HCT116 (cell line): ENCODE results near the gene FERMT2. TPM values are rescaled to one million over a fixed set of nuclear protein-coding genes. Genes with fewer than 3 reads are reported as not detected.

ENCODE experiments used
- ATAC-seq: fragments of 200-7000 bp; cut with Tn5 transposase; 2 replicates; pipeline ENCODE4 v1.9.1; 2020; ENCODE audit warnings: mild to moderate bottlenecking, moderate library complexity
- BruUV-seq: library from RNA; stranded (reverse); fragments of 400-500 nt; replicated peaks from 2 replicates; lab custom pipeline; 2021; lab: Mats Ljungman, UMichigan
- CTCF ChIA-PET: fragments of 300-600 bp; sonication (Branson Sonifier 250); formaldehyde crosslinking; loops from one replicate; lab custom pipeline; 2021; ENCODE audit warnings: antibody characterized with exemption; lab: Charles Lee
- POLR2A ChIA-PET: fragments of 300-600, 350-600 bp; sonication (Branson Sonifier 250); formaldehyde crosslinking; loops from one replicate; lab custom pipeline; 2021; ENCODE audit warnings: antibody characterized with exemption; lab: Charles Lee
- RAD21 ChIA-PET, 2 experiments: fragments of 300-600 bp; sonication (Branson Sonifier 250); formaldehyde crosslinking; loops; one replicate each; lab custom pipeline; 2023; ENCODE audit warnings: low total read pairs in 2 of 2; ENCODE audit not compliant: uncharacterized antibody in 2 of 2, unreplicated experiment in 2 of 2, low non-redundant PET in 1 of 2; lab: Charles Lee
- DNase-seq: peaks from one replicate; pipeline ENCODE4 v3.0.0-alpha.2; 2010; ENCODE audit warnings: low read depth, low spot score
- H2AFZ ChIP-seq: fragments of 200-600 bp; shearing (Covaris generic), sonication (generic); 2 replicates; pipeline ENCODE4 v1.6.1; 2017; ENCODE audit warnings: low read depth, mixed run types, mixed read lengths, antibody characterized with exemption, low read length; ENCODE audit not compliant: poor library complexity, severe bottlenecking
- H3K27ac ChIP-seq: 2 replicates; pipeline ENCODE4 v1.5.1; 2012; ENCODE audit warnings: low read depth, low read length
- H3K27me3 ChIP-seq: fragments of 200-600 bp; sonication (generic); 2 replicates; pipeline ENCODE4 v1.6.1; 2016; ENCODE audit warnings: mixed run types, low read length, mixed read lengths; ENCODE audit not compliant: insufficient read depth
- H3K36me3 ChIP-seq, 2 experiments: fragments of 200-500 bp in 1 of 2; fragments of 200-600 bp in 1 of 2; sonication (Bioruptor generic) in 1 of 2; sonication (generic) in 1 of 2; 2 replicates each; pipeline versions ENCODE4 v1.5.1 to v1.6.1; 2014 to 2016; ENCODE audit warnings: low read length in 2 of 2, inconsistent platforms in 1 of 2, mixed read lengths in 1 of 2, mixed run types in 1 of 2; ENCODE audit not compliant: insufficient read depth in 2 of 2, control insufficient read depth in 1 of 2
- H3K4me1 ChIP-seq, 2 experiments: fragments of 200-600 bp in 1 of 2; sonication (generic) in 1 of 2; 2 replicates each; pipeline versions ENCODE4 v1.5.1 to v1.6.1; 2012 to 2017; ENCODE audit warnings: low read length in 2 of 2, inconsistent platforms in 1 of 2, mild to moderate bottlenecking in 1 of 2, mixed read lengths in 1 of 2, mixed run types in 1 of 2, moderate library complexity in 1 of 2; ENCODE audit not compliant: insufficient read depth in 2 of 2, control insufficient read depth in 1 of 2
- H3K4me2 ChIP-seq: fragments of 200-600 bp; sonication (generic); 2 replicates; pipeline ENCODE4 v1.6.1; 2017; ENCODE audit warnings: mixed run types, low read length, mixed read lengths
- H3K4me3 ChIP-seq, 2 experiments: fragments of 200-600 bp in 1 of 2; sonication (generic) in 1 of 2; replicated peaks in 1 of 2; 2 replicates each; pipeline ENCODE4 v1.5.1; 2011 to 2016; ENCODE audit warnings: low read length in 2 of 2, control low read depth in 1 of 2, low read depth in 1 of 2, mild to moderate bottlenecking in 1 of 2, mixed read lengths in 1 of 2, mixed run types in 1 of 2
- H3K79me2 ChIP-seq: fragments of 200-600 bp; sonication (generic); 2 replicates; pipeline ENCODE4 v1.6.1; 2017; ENCODE audit warnings: mild to moderate bottlenecking, mixed run types, low read length, moderate library complexity, mixed read lengths; ENCODE audit not compliant: insufficient read depth
- H3K9ac ChIP-seq: fragments of 200-600 bp; sonication (generic); 2 replicates; pipeline ENCODE4 v1.6.1; 2016; ENCODE audit warnings: low read length, mixed read lengths
- H3K9me2 ChIP-seq: fragments of 200-600 bp; sonication (generic), shearing (Covaris generic); 2 replicates; pipeline ENCODE4 v1.6.1; 2017; ENCODE audit warnings: mixed run types, mild to moderate bottlenecking, moderate library complexity; ENCODE audit not compliant: insufficient read depth
- H3K9me3 ChIP-seq, 2 experiments: fragments of 200-500 bp in 1 of 2; fragments of 200-600 bp in 1 of 2; sonication (Bioruptor generic) in 1 of 2; sonication (generic) in 1 of 2; 2 replicates each; pipeline ENCODE4 v1.6.1; 2014 to 2017; ENCODE audit warnings: low read length in 2 of 2, mixed read lengths in 2 of 2, inconsistent platforms in 1 of 2, low read depth in 1 of 2, mild to moderate bottlenecking in 1 of 2, mixed run types in 1 of 2, moderate library complexity in 1 of 2; ENCODE audit not compliant: control insufficient read depth in 1 of 2, insufficient read depth in 1 of 2
- H4K20me1 ChIP-seq: fragments of 200-600 bp; sonication (generic), shearing (Covaris generic); 2 replicates; pipeline ENCODE4 v1.6.1; 2017; ENCODE audit warnings: mixed run types, mild to moderate bottlenecking, moderate library complexity; ENCODE audit not compliant: insufficient read depth
- CBX3 ChIP-seq: IDR thresholded peaks from 2 replicates; pipeline ENCODE4 v1.6.1; 2012; ENCODE audit warnings: low read depth
- CEBPB ChIP-seq: IDR thresholded peaks from 2 replicates; pipeline ENCODE4 v1.6.1; 2012; ENCODE audit warnings: low read depth
- CTCF ChIP-seq, 3 experiments: fragments of 200-600 bp in 1 of 3; sonication (generic) in 1 of 3; IDR thresholded peaks in 2 of 3; conservative IDR thresholded peaks in 1 of 3; 2 replicates each; pipeline ENCODE4 v1.5.1; 2012 to 2017; ENCODE audit warnings: low read depth in 2 of 3, low read length in 2 of 3, antibody characterized with exemption in 1 of 3, borderline replicate concordance in 1 of 3, control low read depth in 1 of 3, mild to moderate bottlenecking in 1 of 3, mixed read lengths in 1 of 3, mixed run types in 1 of 3, moderate library complexity in 1 of 3; ENCODE audit not compliant: insufficient read depth in 1 of 3
- EGR1 ChIP-seq: IDR thresholded peaks from 2 replicates; pipeline ENCODE4 v1.6.1; 2012; ENCODE audit warnings: low read depth
- ELF1 ChIP-seq: IDR thresholded peaks from 2 replicates; pipeline ENCODE4 v1.6.1; 2012; ENCODE audit warnings: low read depth, borderline replicate concordance
- EZH2 ChIP-seq: fragments of 200-600 bp; sonication (generic); IDR thresholded peaks from 2 replicates; pipeline ENCODE4 v1.6.1; 2017; ENCODE audit warnings: antibody characterized with exemption, mixed run types
- EZH2phosphoT487 ChIP-seq: fragments of 200-600 bp; IDR thresholded peaks from 2 replicates; pipeline ENCODE4 v1.6.1; 2018; ENCODE audit warnings: antibody characterized with exemption, borderline replicate concordance
- JUND ChIP-seq: IDR thresholded peaks from 2 replicates; pipeline ENCODE4 v1.6.1; 2012
- POLR2A ChIP-seq: IDR thresholded peaks from 2 replicates; pipeline ENCODE4 v1.7.0; 2011; ENCODE audit warnings: borderline replicate concordance; ENCODE audit not compliant: insufficient read depth, insufficient read length; ENCODE audit errors: extremely low read depth
- POLR2AphosphoS5 ChIP-seq: IDR thresholded peaks from 2 replicates; pipeline ENCODE4 v1.6.1; 2011; ENCODE audit warnings: mild to moderate bottlenecking, low read depth, low read length, moderate library complexity
- RAD21 ChIP-seq: IDR thresholded peaks from 2 replicates; pipeline ENCODE4 v1.6.1; 2012; ENCODE audit warnings: low read depth, mild to moderate bottlenecking
- SIN3A ChIP-seq: IDR thresholded peaks from 2 replicates; pipeline ENCODE4 v1.6.1; 2012; ENCODE audit warnings: low read depth
- SP1 ChIP-seq: IDR thresholded peaks from 2 replicates; pipeline ENCODE4 v1.6.1; 2012; ENCODE audit warnings: low read depth
- SRF ChIP-seq: IDR thresholded peaks from 2 replicates; pipeline ENCODE4 v1.6.1; 2012; ENCODE audit warnings: low read depth
- TCF7L2 ChIP-seq: IDR thresholded peaks from 2 replicates; pipeline ENCODE4 v1.7.0; 2011; ENCODE audit warnings: borderline replicate concordance, inconsistent platforms; ENCODE audit not compliant: insufficient read depth, insufficient read length; ENCODE audit errors: extremely low read depth
- YY1 ChIP-seq: IDR thresholded peaks from 2 replicates; pipeline ENCODE4 v1.6.1; 2011; ENCODE audit warnings: low read length, low read depth, moderate library complexity, mild to moderate bottlenecking; ENCODE audit not compliant: insufficient replicate concordance; ENCODE audit errors: extremely low read depth
- ZFX ChIP-seq: fragments of 450-650 bp; IDR thresholded peaks from 2 replicates; pipeline ENCODE4 v1.6.1; 2017
- ZNF274 ChIP-seq: fragments of 200-500 bp; sonication (Bioruptor generic); IDR thresholded peaks from 2 replicates; pipeline ENCODE4 v1.6.1; 2014; ENCODE audit warnings: mild to moderate bottlenecking, low read depth, low read length, inconsistent platforms
- intact Hi-C: fragments of 100-400 bp; cut with micrococcal nuclease; formaldehyde crosslinking; loops from 2 replicates; pipeline ENCODE4 v1.10.0; 2022
- total RNA-seq: library from RNA; stranded (reverse); gene quantifications from one replicate; pipeline ENCODE4 v1.2.1, GENCODE V29; 2021; ENCODE audit not compliant: unreplicated experiment
- TF ChIP-seq, protein P1 (sequence below): IDR thresholded peaks from 2 replicates; pipeline ENCODE4 v1.6.1; 2012; ENCODE audit warnings: low read depth
- TF ChIP-seq, protein P2 (sequence below): IDR thresholded peaks from 2 replicates; pipeline ENCODE4 v1.6.1; 2011; ENCODE audit warnings: mild to moderate bottlenecking, low read length, moderate library complexity; ENCODE audit not compliant: insufficient replicate concordance; ENCODE audit errors: extremely low read depth
- TF ChIP-seq, protein P3 (sequence below): IDR thresholded peaks from 2 replicates; pipeline ENCODE4 v1.6.1; 2012

The FERMT2 gene
- total RNA-seq, 1 experiment from 2014 or later = 24.8 TPM

- BruUV-seq = no TSS peak
- intact Hi-C loops = no loop called here
- POLR2A ChIA-PET = interaction anchor here (0.6 to 0.8 kb wide), 3 partner anchors 9 to 95 kb away, joined by 3 to 4 read pairs (median 3); no protein-coding TSS in a partner anchor
- TF ChIP-seq CEBPB (peak; percentile 41; the same call in 1 of the 2 replicates), ZNF274 (no peak), SP1 (peak; percentile 84), ZFX (no peak), SIN3A (peak; percentile 61), POLR2AphosphoS5 (no peak), EZH2 (no peak), RAD21 (peak; percentile 15; the same call in 1 of the 2 replicates), CTCF (IDR thresholded peaks at IDR 0.05 in 2 of 3, conservative IDR thresholded peaks at IDR 0.05 in 1 of 3; ENCODE audit: borderline replicate concordance in 1 of 3, insufficient read depth in 1 of 3, low read depth in 2 of 3, low read length in 2 of 3) (no peak), TCF7L2 (no peak), CBX3 (peak; percentile 67; the same call in 1 of the 2 replicates), JUND (peak; percentile 94), SRF (peak; percentile 68), YY1 (no peak), EZH2phosphoT487 (no peak), POLR2A (no peak), EGR1 (no peak; the same call in 1 of the 2 replicates), ELF1 (no peak)
- TF ChIP-seq, protein P1, sequence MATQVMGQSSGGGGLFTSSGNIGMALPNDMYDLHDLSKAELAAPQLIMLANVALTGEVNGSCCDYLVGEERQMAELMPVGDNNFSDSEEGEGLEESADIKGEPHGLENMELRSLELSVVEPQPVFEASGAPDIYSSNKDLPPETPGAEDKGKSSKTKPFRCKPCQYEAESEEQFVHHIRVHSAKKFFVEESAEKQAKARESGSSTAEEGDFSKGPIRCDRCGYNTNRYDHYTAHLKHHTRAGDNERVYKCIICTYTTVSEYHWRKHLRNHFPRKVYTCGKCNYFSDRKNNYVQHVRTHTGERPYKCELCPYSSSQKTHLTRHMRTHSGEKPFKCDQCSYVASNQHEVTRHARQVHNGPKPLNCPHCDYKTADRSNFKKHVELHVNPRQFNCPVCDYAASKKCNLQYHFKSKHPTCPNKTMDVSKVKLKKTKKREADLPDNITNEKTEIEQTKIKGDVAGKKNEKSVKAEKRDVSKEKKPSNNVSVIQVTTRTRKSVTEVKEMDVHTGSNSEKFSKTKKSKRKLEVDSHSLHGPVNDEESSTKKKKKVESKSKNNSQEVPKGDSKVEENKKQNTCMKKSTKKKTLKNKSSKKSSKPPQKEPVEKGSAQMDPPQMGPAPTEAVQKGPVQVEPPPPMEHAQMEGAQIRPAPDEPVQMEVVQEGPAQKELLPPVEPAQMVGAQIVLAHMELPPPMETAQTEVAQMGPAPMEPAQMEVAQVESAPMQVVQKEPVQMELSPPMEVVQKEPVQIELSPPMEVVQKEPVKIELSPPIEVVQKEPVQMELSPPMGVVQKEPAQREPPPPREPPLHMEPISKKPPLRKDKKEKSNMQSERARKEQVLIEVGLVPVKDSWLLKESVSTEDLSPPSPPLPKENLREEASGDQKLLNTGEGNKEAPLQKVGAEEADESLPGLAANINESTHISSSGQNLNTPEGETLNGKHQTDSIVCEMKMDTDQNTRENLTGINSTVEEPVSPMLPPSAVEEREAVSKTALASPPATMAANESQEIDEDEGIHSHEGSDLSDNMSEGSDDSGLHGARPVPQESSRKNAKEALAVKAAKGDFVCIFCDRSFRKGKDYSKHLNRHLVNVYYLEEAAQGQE = no peak
- TF ChIP-seq, protein P2, sequence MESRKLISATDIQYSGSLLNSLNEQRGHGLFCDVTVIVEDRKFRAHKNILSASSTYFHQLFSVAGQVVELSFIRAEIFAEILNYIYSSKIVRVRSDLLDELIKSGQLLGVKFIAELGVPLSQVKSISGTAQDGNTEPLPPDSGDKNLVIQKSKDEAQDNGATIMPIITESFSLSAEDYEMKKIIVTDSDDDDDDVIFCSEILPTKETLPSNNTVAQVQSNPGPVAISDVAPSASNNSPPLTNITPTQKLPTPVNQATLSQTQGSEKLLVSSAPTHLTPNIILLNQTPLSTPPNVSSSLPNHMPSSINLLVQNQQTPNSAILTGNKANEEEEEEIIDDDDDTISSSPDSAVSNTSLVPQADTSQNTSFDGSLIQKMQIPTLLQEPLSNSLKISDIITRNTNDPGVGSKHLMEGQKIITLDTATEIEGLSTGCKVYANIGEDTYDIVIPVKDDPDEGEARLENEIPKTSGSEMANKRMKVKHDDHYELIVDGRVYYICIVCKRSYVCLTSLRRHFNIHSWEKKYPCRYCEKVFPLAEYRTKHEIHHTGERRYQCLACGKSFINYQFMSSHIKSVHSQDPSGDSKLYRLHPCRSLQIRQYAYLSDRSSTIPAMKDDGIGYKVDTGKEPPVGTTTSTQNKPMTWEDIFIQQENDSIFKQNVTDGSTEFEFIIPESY = no peak
- TF ChIP-seq, protein P3, sequence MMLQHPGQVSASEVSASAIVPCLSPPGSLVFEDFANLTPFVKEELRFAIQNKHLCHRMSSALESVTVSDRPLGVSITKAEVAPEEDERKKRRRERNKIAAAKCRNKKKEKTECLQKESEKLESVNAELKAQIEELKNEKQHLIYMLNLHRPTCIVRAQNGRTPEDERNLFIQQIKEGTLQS = no peak
Observed at GRCh38 chr14:52906141-52906601, 44.7 kb downstream of the FERMT2 start.

More at GRCh38 chr14:52906141-52906601, 44.7 kb downstream of the FERMT2 start:
- Histone ChIP-seq H3K9ac (peak overlapping the region; percentile 42), H3K27me3 (no peaks in the 10 kb centered on the region), H3K4me3 (peak overlapping the region; percentile 3 to 46; a peak in 3 of 4 replicates), H3K36me3 (no peaks in the 10 kb centered on the region), H4K20me1 (no peaks in the 10 kb centered on the region), H3K4me1 (peaks cover 37 to 59% of the 10 kb centered on the region in 2 experiments), H2AFZ (no peak overlapping the region), H3K9me2 (no peaks in the 10 kb centered on the region), H3K79me2 (peaks cover 6% of the 10 kb centered on the region), H3K27ac (peak overlapping the region; percentile 87), H3K9me3 (no peaks in the 10 kb centered on the region), H3K4me2 (peak overlapping the region; percentile 81)
- DNase-seq (peak; percentile 71), ATAC-seq (peak; percentile 85)
- RAD21 ChIA-PET = no interaction called here
- CTCF ChIA-PET = no interaction called here
